ENCODE results near the gene DMRT1. TPM values are rescaled to one million over a fixed set of nuclear protein-coding genes. Genes with fewer than 3 reads are reported as not detected.
"Not testable (repeated sequence)": the region's sequence is repeated elsewhere in the genome, so short reads cannot be mapped to it uniquely, and the experiment has no call there.

DMRT1 gene
- total RNA-seq, 4 donors from 2014 or later, result not detected

DNA sequence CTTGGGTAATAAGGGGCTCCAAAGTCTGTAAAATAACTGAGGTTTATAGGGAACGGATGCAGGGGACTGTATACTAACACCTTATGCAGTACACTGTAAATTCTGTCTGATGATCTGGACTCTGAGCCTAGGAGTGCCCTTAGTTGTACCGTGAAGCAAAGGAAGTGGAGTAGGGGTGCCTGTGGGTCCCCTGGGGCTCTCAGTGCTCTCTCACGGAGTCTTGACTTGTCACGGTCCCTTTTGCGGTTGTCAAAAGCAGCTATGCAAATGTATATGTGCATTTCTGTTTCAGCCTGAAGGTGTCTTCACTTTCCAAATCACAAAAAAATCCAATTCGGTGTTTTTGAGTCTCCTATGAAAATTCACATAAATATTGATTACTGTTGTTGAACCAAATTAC is 17.8 kb downstream of the DMRT1 start:
- Histone ChIP-seq H3K27ac (no peak overlapping the region), H3K27me3 (no peaks in the 10 kb centered on the region), H3K4me1 (no peaks in the 10 kb centered on the region), H3K4me3 (no peak overlapping the region), H3K36me3 (no peaks in the 10 kb centered on the region), H3K9me3 (no peaks in the 10 kb centered on the region)
- no peak for DNase-seq (ENCODE audit: low spot score in 2 of 2)
- TF ChIP-seq EP300 (IDR thresholded peaks at IDR 0.05), result no peak
- TF ChIP-seq, protein P1, sequence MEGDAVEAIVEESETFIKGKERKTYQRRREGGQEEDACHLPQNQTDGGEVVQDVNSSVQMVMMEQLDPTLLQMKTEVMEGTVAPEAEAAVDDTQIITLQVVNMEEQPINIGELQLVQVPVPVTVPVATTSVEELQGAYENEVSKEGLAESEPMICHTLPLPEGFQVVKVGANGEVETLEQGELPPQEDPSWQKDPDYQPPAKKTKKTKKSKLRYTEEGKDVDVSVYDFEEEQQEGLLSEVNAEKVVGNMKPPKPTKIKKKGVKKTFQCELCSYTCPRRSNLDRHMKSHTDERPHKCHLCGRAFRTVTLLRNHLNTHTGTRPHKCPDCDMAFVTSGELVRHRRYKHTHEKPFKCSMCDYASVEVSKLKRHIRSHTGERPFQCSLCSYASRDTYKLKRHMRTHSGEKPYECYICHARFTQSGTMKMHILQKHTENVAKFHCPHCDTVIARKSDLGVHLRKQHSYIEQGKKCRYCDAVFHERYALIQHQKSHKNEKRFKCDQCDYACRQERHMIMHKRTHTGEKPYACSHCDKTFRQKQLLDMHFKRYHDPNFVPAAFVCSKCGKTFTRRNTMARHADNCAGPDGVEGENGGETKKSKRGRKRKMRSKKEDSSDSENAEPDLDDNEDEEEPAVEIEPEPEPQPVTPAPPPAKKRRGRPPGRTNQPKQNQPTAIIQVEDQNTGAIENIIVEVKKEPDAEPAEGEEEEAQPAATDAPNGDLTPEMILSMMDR (IDR thresholded peaks at IDR 0.05), result no peak
- 53% methylated on average over 6 of the region's 6 CpGs for WGBS, 2 donors

- H3K36me3 ChIP-seq, result no peaks in the 10 kb centered on the region
- no peaks in the 10 kb centered on the region for H3K4me1 ChIP-seq
- no peaks in the 10 kb centered on the region for H3K9me3 ChIP-seq
- no peak for DNase-seq (ENCODE audit: low spot score in 2 of 2)
- H3K4me3 ChIP-seq, result no peak overlapping the region
- TF ChIP-seq POLR2A (IDR thresholded peaks at IDR 0.05), result no peak
- TF ChIP-seq, protein P1 (IDR thresholded peaks at IDR 0.05), result no peak
- TF ChIP-seq EP300 (IDR thresholded peaks at IDR 0.05), result no peak
- no peak overlapping the region for H3K27ac ChIP-seq
- no peaks in the 10 kb centered on the region for H3K27me3 ChIP-seq
- WGBS, 2 donors, result 70 to 81% methylated on average over 4 of the region's 4 CpGs
Measured at GRCh38 chr9:860706-861105, 19.2 kb downstream of the DMRT1 start.

DNA sequence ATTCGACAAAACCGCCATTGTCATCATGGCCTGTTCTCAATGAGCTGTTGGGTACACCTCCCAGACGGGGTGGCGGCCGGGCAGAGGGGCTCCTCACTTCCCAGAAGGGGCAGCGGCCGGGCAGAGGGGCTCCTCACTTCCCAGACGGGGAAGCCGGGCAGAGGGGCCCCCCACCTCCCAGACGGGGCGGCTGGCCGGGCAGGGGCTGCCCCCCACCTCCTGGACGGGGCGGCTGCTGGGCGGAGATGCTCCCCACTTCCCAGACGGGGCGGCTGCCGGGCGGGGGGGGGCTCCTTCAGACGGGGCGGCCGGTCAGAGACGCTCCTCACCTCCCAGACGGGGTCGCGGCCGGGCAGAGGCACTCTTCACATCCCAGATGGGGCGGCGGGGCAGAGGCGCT is 20.0 kb downstream of the DMRT1 start:
- H3K4me1 ChIP-seq; H3K4me3 ChIP-seq; H3K36me3 ChIP-seq; H3K9me3 ChIP-seq; H3K27ac ChIP-seq; H3K27me3 ChIP-seq; DNase-seq (ENCODE audit: low spot score in 2 of 2): not testable (repeated sequence)
- 90 to 97% methylated on average over 5 to 6 of the region's 30 CpGs for WGBS, 2 donors

DNA sequence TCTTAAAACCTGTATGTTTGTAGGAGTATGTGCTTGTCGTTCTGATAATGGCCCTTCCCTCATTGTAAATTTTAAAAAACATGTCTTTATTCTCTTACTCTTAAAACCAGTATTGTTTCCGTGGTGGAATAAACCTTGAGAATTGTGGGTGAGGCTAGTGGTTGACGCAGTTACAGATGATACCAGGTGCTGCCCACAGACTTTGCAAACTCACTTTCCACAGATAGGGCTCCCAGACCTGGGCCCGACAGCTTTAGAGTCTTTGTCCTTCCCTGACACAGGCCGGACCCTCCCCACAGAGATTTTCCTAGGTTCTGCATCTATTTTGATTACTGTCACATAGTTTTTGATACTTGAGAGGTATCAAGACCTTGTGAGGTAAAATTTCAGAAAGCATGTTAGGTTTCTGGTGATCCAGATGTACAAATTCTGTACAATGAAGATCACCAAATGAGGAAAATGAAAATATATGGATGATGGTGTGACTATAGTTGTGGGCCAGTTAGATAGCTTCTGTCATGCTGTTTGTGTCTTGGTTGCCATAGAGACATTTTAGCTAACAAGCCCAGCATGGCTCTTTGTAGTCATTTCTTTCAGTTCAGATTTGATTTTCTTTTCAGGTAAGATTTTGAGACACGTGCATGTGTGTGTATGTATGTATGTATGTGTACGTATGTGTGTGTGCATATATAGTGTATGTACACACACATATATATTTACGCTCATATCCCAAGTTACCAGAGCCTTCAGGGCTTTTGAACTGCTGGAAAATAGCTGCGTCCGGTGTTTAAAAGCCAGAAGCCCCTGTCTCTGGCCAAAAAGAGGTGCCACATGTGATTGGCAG is 33.8 kb downstream of the DMRT1 start:
- TF ChIP-seq, protein P1 (IDR thresholded peaks at IDR 0.05), result no peak
- TF ChIP-seq EP300 (IDR thresholded peaks at IDR 0.05), result no peak
- TF ChIP-seq POLR2A (IDR thresholded peaks at IDR 0.05), result no peak
- Histone ChIP-seq H3K4me3 (no peak overlapping the region), H3K4me1 (no peaks in the 10 kb centered on the region), H3K27ac (no peak overlapping the region), H3K36me3 (no peaks in the 10 kb centered on the region), H3K9me3 (peaks cover 0 to 4% (median 0%) of the 10 kb centered on the region in 4 donors), H3K27me3 (no peaks in the 10 kb centered on the region)
- no peak for DNase-seq (ENCODE audit: low spot score in 2 of 2)
- 68 to 84% methylated on average over 10 of the region's 10 CpGs for WGBS, 2 donors

- no peak overlapping the region for H3K27ac ChIP-seq
- no peak for DNase-seq (ENCODE audit: low spot score in 2 of 2)
- no peak overlapping the region for H3K4me3 ChIP-seq
- TF ChIP-seq POLR2A (IDR thresholded peaks at IDR 0.05), result no peak
- TF ChIP-seq, protein P1 (IDR thresholded peaks at IDR 0.05), result no peak
- TF ChIP-seq EP300 (IDR thresholded peaks at IDR 0.05), result no peak
- 78 to 81% methylated on average over 4 of the region's 4 CpGs for WGBS, 2 donors
- H3K27me3 ChIP-seq, result no peaks in the 10 kb centered on the region
- H3K9me3 ChIP-seq, result peaks cover 0 to 4% (median 0%) of the 10 kb centered on the region in 4 donors
- H3K4me1 ChIP-seq, result no peaks in the 10 kb centered on the region
- no peaks in the 10 kb centered on the region for H3K36me3 ChIP-seq
Measured at GRCh38 chr9:876425-876824, 34.9 kb downstream of the DMRT1 start.

All from tibial nerve (tissue), 4 donors.